HG02571 (cell line): ENCODE measurements around the gene AMN1.
"Not testable (repeated sequence)": the region's sequence is repeated elsewhere in the genome, so short reads cannot be mapped to it uniquely, and the experiment has no call there.

ENCODE experiments used
- ATAC-seq: cut with Tn5 transposase; IDR thresholded peaks from one replicate; pipeline ENCODE4 v1.9.1; 2021; ENCODE audit warnings: mild to moderate bottlenecking, moderate library complexity; ENCODE audit not compliant: unreplicated experiment

Gene AMN1

GRCh38 chr12:31733549-31734432 lies 5.0 kb upstream of the AMN1 start:
- ATAC-seq, result not testable (repeated sequence)

GRCh38 chr12:31732926-31733548 lies 4.2 kb upstream of the AMN1 start:
- ATAC-seq, result no peak

- ATAC-seq, result not testable (repeated sequence)
These were observed 2.4 kb upstream of the AMN1 start for GRCh38 chr12:31731203-31731602.

GRCh38 chr12:31729705-31730104 lies 884 bp upstream of the AMN1 start:
- no peak for ATAC-seq

- peak; percentile 12 for ATAC-seq
These were observed 418 bp downstream of the AMN1 start for GRCh38 chr12:31728289-31728916.

GRCh38 chr12:31727192-31727591 lies 1.6 kb downstream of the AMN1 start:
- no peak for ATAC-seq

GRCh38 chr12:31726575-31726974 lies 2.2 kb downstream of the AMN1 start:
- no peak for ATAC-seq

- ATAC-seq, result no peak
These were observed 4.3 kb downstream of the AMN1 start for GRCh38 chr12:31724557-31724956.

GRCh38 chr12:31722580-31722979 lies 6.2 kb downstream of the AMN1 start:
- ATAC-seq, result no peak

GRCh38 chr12:31718542-31719198 lies 10.2 kb downstream of the AMN1 start:
- not testable (repeated sequence) for ATAC-seq

GRCh38 chr12:31716998-31717397 lies 11.8 kb downstream of the AMN1 start:
- ATAC-seq, result not testable (repeated sequence)

GRCh38 chr12:31715283-31715825 lies 13.5 kb downstream of the AMN1 start:
- ATAC-seq, result peak; percentile 58

- ATAC-seq, result no peak
These were observed 14.2 kb downstream of the AMN1 start for GRCh38 chr12:31714406-31715271.

- ATAC-seq, result no peak
These were observed 15.9 kb downstream of the AMN1 start for GRCh38 chr12:31712877-31713276.

GRCh38 chr12:31710021-31710818 lies 18.6 kb downstream of the AMN1 start:
- no peak for ATAC-seq

GRCh38 chr12:31708118-31708517 lies 20.7 kb downstream of the AMN1 start:
- not testable (repeated sequence) for ATAC-seq

- no peak for ATAC-seq
These were observed 23.2 kb downstream of the AMN1 start for GRCh38 chr12:31705621-31706020.

GRCh38 chr12:31702047-31702446 lies 26.8 kb downstream of the AMN1 start:
- ATAC-seq, result no peak

GRCh38 chr12:31689921-31690320 lies 38.9 kb downstream of the AMN1 start:
- not testable (repeated sequence) for ATAC-seq
